HG03139 (cell line): Measurements from ENCODE around the gene TBCD.
"Not testable (repeated sequence)": the region's sequence is repeated elsewhere in the genome, so short reads cannot be mapped to it uniquely, and the experiment has no call there.

Experiments used
- ATAC-seq: cut with Tn5 transposase; IDR thresholded peaks from one replicate; pipeline ENCODE4 v1.9.1; 2021; ENCODE audit not compliant: unreplicated experiment

TBCD gene

GRCh38 chr17:82966415-82966814 lies 214.6 kb downstream of the TBCD start:
- ATAC-seq, result no peak

- ATAC-seq, result no peak
These were observed 215.6 kb downstream of the TBCD start for GRCh38 chr17:82967268-82968032.

DNA sequence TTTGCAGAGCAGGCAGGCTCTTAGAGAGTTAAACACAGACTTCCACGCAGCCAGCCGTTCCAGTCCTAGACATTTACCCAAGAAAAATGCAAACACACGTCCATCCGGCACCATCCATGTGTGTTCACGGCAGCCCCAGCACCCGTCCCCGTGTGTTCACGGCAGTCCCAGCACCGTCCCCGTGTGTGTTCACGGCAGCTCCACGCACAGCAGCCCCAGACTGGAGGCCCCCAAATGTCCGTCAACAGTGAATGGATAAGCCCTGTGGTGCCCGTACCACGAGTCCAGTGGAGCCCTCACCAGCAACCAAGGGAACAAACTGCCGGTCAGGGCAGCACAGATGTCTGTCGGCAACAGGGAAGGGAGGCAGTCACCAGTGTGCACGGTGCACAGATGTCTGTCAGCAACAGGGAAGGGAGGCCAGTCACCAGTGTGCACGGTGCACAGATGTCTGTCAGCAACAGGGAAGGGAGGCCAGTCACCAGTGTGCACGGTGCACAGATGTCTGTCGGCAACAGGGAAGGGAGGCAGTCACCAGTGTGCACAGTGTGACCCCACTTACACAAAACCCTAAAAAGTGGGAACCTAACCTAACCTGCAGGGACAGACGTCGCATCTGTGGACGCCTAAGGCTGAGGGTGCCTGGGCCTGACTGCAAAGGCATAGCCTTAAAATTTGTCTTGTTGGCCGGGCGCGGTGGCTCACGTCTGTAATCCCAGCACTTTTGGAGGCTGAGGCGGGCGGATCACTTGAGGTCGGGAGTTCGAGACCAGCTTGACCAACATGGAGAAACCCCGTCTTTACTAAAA lies 216.4 kb downstream of the TBCD start:
- ATAC-seq, result not testable (repeated sequence)

DNA sequence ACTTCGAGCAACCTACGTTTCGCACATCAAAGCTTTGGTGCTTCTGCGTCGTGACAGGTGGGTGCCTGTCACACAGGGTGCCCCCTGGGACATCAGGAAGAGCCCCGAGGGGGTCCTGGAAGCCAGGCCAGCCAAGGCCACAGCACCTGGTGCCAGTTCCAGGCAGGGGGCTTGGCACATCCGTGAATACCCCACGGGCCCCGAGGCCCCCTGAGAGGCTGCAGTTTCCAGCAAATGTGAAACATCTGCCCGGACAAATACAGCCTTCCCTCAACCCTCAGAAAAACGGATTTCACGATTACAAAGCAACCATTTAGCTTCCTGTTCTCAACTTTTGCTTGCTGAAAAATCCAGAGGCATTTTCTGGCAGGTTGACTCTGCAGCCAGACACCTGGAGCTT lies 218.2 kb downstream of the TBCD start:
- ATAC-seq, result no peak

GRCh38 chr17:82970818-82971590 lies 219.1 kb downstream of the TBCD start:
- ATAC-seq, result no peak

- ATAC-seq, result no peak
These were observed 221.0 kb downstream of the TBCD start for GRCh38 chr17:82972836-82973372.

GRCh38 chr17:82973456-82974135 lies 221.7 kb downstream of the TBCD start:
- ATAC-seq, result no peak

- no peak for ATAC-seq
These were observed 222.5 kb downstream of the TBCD start for GRCh38 chr17:82974136-82974952.

GRCh38 chr17:82976982-82977488 lies 225.2 kb downstream of the TBCD start:
- ATAC-seq, result no peak

DNA sequence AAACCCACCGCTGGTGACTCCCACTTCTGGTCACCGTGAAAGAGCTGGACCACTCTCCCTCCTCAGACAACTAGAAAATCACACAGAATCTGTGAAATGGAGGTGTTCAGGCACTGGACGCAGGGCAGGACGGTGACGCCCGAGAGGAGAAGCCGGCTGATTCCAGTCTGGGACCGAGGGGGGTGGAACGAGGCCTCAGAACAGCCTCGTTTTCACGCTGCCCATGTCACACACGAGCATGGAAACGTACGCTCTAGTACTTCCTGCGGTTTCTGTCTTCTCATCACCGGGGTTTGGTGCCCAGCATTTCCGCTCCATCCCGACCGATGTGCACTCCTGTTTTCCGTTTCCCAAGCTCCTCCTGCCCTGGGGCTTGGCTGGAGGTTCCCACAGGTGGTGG lies 225.7 kb downstream of the TBCD start:
- no peak for ATAC-seq

- ATAC-seq, result no peak
These were observed 227.0 kb downstream of the TBCD start for GRCh38 chr17:82978765-82979349.

- ATAC-seq, result no peak
These were observed 227.9 kb downstream of the TBCD start for GRCh38 chr17:82979718-82980117.

GRCh38 chr17:82980632-82981031 lies 228.8 kb downstream of the TBCD start:
- no peak for ATAC-seq

DNA sequence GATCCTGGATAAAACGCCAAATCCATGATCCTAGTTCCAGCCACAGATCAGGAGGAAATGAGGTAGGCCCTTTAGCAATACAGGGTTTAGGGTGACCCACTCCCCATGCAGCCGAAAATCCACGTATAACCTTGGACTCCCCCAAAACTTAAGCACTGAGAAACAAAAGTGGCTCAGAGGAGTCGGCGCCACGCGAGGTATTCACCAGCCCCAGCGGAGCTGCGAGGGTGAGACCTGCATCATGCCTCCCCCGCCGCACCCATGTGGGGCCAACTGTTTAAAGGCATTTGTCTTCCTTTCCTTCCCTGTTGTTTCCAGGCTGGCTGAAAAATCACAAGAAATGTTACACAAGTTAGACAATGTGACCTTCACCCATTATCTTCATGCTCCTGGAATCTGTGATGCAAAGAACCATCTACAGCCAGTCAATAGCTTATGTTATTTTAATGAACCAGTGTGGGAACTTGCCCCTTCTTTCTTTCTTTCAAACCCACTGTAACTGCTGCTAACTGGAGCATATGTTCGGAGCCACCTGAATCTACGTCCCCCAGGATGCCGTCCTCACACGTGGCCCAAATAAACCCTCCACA lies 229.4 kb downstream of the TBCD start:
- ATAC-seq, result no peak

DNA sequence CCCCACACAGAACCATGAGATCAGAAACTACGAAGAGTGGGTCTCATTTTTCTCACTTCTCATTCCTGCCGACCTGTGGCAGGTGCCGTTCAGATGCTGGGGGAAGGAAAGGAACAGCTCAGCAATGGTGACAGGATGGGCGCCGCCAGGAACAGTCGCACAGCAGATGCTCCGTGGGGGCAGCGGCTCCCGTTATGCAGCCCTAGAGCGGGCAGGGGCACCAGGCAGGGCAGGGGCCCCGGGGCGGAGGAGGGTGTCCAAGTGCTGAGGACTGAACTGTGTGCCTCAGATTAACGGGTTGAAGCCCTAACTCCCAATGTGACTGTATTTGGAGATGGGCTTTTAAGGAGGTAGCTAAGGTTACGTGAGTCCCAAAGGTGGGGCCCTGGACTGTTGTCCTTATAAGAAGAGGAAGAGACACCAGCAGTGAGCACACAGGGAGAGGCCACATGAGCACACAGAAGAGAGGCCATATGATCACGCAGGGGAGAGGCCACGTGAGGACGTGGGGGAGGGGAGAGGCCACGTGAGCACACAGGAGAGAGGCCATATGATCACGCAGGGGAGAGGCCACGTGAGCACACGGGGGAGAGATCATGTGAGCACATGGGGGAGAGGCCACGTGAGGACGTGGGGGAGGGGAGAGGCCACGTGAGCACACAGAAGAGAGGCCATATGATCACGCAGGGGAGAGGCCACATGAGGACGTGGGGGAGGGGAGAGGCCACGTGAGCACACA lies 231.8 kb downstream of the TBCD start:
- no peak for ATAC-seq

GRCh38 chr17:82984249-82984617 lies 232.4 kb downstream of the TBCD start:
- not testable (repeated sequence) for ATAC-seq

DNA sequence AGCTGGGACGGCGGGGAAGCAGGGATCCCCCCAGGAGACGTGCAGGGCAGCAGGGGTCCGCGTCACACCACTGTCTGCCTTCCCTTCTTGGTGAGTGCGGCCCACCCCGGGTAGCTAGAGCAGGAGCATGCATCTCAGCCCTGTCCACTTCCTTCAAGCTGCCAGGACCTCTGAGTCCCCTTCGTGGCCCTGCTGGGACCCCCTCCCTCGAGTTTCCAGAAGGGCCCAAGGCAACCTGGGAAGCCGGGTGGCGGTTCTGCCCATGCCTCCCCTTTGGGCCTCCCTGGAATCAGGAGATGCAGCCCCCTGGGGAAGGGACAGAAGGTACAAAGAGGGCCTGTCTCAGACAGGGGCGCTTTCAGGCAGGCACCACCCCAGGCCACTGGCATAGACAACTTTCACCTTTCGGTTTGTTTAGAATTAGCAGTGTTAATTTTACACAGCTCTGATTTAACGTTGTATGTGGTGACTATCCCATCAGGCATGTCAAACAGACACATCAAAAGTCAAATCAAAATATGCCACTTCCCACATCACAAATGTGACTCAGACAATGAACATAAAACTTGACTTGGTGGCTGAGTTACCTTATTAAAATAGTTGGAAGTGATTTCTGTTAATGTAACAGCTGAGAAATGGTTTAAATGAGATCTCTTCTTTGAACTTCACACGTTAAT lies 233.0 kb downstream of the TBCD start:
- ATAC-seq, result no peak

GRCh38 chr17:82985428-82985805 lies 233.6 kb downstream of the TBCD start:
- ATAC-seq, result no peak
